Skeletal muscle tissue (tissue), 4 donors: ENCODE results near the gene BICD1. TPM values are rescaled to one million over a fixed set of nuclear protein-coding genes. Genes with fewer than 3 reads are reported as not detected.

Experiments used
- H3K27ac ChIP-seq: one replicate; pipeline ENCODE4 v1.7.0; 2013; ENCODE audit warnings: mild to moderate bottlenecking, low read depth, low read length, inconsistent platforms
- H3K27me3 ChIP-seq, 3 donors: one replicate each; pipeline ENCODE4 v1.7.0; 2013; ENCODE audit warnings: low read length in 3 of 3; ENCODE audit not compliant: control insufficient read depth in 3 of 3, insufficient read depth in 3 of 3
- H3K36me3 ChIP-seq, 3 donors: one replicate each; pipeline ENCODE4 v1.7.0; 2013; ENCODE audit warnings: low read length in 3 of 3; ENCODE audit not compliant: control insufficient read depth in 3 of 3, insufficient read depth in 3 of 3
- H3K4me1 ChIP-seq, 3 donors: one replicate each; pipeline ENCODE4 v1.7.0; 2013; ENCODE audit warnings: low read length in 3 of 3, mild to moderate bottlenecking in 3 of 3; ENCODE audit not compliant: control insufficient read depth in 3 of 3, insufficient read depth in 3 of 3
- H3K4me3 ChIP-seq, 3 donors: one replicate each; pipeline ENCODE4 v1.7.0; 2013; ENCODE audit warnings: low read length in 3 of 3
- H3K9ac ChIP-seq, 3 donors: one replicate each; pipeline ENCODE4 v1.7.0; 2013; ENCODE audit warnings: low read length in 3 of 3, mild to moderate bottlenecking in 3 of 3, moderate library complexity in 2 of 3, low read depth in 1 of 3
- H3K9me3 ChIP-seq, 3 donors: one replicate each; pipeline ENCODE4 v1.7.0; 2013; ENCODE audit warnings: low read length in 3 of 3; ENCODE audit not compliant: control insufficient read depth in 3 of 3
- total RNA-seq: library from RNA; depleted of rRNA; stranded (reverse); fragments of >200 nt; gene quantifications from one replicate; pipeline ENCODE4 v1.2.3, GENCODE V29; 2014
- donor health status: Osteomylitis.

Gene BICD1
- total RNA-seq, 1 donor from 2014 or later, result 7.8 TPM

- Histone ChIP-seq H3K9me3 (no peaks in the 10 kb centered on the region), H3K36me3 (no peaks in the 10 kb centered on the region), H3K4me3 (no peak overlapping the region), H3K9ac (no peak overlapping the region), H3K4me1 (peaks cover 0 to 7% (median 2%) of the 10 kb centered on the region in 3 donors), H3K27me3 (no peaks in the 10 kb centered on the region), H3K27ac (no peak overlapping the region)
Measured at GRCh38 chr12:32134101-32134888, 27.6 kb downstream of the BICD1 start.

GRCh38 chr12:32135967-32136366 lies 29.3 kb downstream of the BICD1 start:
- Histone ChIP-seq H3K36me3 (no peaks in the 10 kb centered on the region), H3K9me3 (no peaks in the 10 kb centered on the region), H3K4me3 (no peak overlapping the region), H3K27ac (no peak overlapping the region), H3K4me1 (peaks cover 0 to 7% (median 2%) of the 10 kb centered on the region in 3 donors), H3K9ac (no peak overlapping the region), H3K27me3 (no peaks in the 10 kb centered on the region)

DNA sequence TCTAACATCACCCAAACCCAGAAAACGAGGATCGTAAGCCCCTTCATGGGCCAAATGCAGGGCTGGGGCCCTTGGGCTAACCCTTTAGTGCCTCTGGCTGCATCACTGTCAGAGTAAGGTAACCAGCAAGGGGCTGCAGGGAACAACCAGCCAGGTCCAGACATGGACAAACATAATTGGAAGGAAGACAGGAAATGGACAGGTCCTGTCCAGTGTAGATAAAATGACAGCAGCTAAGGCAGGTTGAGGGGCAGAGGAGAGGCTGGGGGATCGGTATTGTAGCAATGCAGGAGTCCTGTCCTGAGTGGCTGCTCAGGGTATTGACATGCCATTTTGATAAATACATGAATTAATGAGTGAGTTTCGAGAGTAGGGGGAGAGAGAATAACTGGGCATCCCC lies 29.8 kb downstream of the BICD1 start:
- Histone ChIP-seq H3K27me3 (no peaks in the 10 kb centered on the region), H3K9ac (no peak overlapping the region), H3K9me3 (no peaks in the 10 kb centered on the region), H3K4me1 (peaks cover 0 to 7% (median 2%) of the 10 kb centered on the region in 3 donors), H3K4me3 (no peak overlapping the region), H3K27ac (no peak overlapping the region), H3K36me3 (no peaks in the 10 kb centered on the region)

DNA sequence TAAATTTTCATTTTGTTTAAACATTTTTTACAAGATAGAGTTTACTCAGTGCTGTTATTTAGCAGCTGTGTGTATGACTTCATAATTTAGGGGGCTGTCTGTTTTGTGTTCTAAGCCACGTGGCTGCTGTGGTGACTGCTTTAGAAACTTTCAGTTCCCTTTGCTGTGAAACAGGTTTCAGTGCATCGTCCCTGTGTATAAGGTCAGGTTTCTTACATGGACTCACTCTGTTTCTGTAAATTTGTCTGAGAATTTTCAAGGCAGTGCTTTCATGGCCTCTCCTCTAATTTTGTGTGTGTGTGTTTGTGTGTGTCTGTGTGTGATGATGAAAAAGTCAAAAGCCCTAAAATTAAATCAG lies 32.4 kb downstream of the BICD1 start:
- Histone ChIP-seq H3K9ac (peak overlapping the region in 1 of 3 donors; percentile 50), H3K27ac (no peak overlapping the region), H3K4me3 (peak overlapping the region in 2 of 3 donors; percentile 52 to 63)

GRCh38 chr12:32140877-32141276 lies 34.2 kb downstream of the BICD1 start:
- Histone ChIP-seq H3K36me3 (no peaks in the 10 kb centered on the region), H3K4me1 (no peaks in the 10 kb centered on the region), H3K9ac (no peak overlapping the region), H3K27me3 (no peaks in the 10 kb centered on the region), H3K4me3 (no peak overlapping the region), H3K9me3 (no peaks in the 10 kb centered on the region), H3K27ac (no peak overlapping the region)

More for the DNA sequence above, 32.4 kb downstream of the BICD1 start:
- H3K4me1 ChIP-seq, result peaks cover 0 to 5% (median 2%) of the 10 kb centered on the region in 3 donors
- H3K36me3 ChIP-seq, result no peaks in the 10 kb centered on the region
- no peaks in the 10 kb centered on the region for H3K9me3 ChIP-seq
- no peaks in the 10 kb centered on the region for H3K27me3 ChIP-seq

DNA sequence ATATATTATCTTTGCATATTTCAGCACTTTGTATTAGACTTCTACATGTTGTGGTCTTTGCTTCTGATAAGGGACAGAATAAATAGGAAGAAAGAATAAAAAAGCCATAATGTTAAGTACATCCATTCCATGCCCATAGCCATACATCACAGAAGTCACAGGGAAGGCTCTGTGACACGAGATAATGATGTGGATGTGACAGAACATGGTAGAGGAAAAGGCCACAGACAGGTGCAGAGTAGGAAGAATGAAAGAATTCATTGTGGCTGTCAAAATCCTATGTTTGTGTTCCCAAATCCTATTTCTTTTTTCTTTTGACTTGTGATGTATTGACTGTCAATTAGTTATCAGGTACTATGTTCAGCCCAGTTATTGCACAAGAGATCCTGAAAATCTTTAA lies 38.4 kb downstream of the BICD1 start:
- no peaks in the 10 kb centered on the region for H3K36me3 ChIP-seq
- no peaks in the 10 kb centered on the region for H3K9me3 ChIP-seq
- H3K27me3 ChIP-seq, result no peaks in the 10 kb centered on the region
- no peak overlapping the region for H3K9ac ChIP-seq
- no peak overlapping the region for H3K27ac ChIP-seq
- no peaks in the 10 kb centered on the region for H3K4me1 ChIP-seq
- H3K4me3 ChIP-seq, result no peak overlapping the region

- no peaks in the 10 kb centered on the region for H3K36me3 ChIP-seq
- no peaks in the 10 kb centered on the region for H3K27me3 ChIP-seq
- no peak overlapping the region for H3K9ac ChIP-seq
Measured at GRCh38 chr12:32146074-32146873, 39.6 kb downstream of the BICD1 start.

GRCh38 chr12:32148372-32148771 lies 41.7 kb downstream of the BICD1 start:
- no peak overlapping the region for H3K27ac ChIP-seq
- H3K9me3 ChIP-seq, result no peaks in the 10 kb centered on the region
- H3K9ac ChIP-seq, result no peak overlapping the region
- no peaks in the 10 kb centered on the region for H3K4me1 ChIP-seq
- no peaks in the 10 kb centered on the region for H3K27me3 ChIP-seq
- H3K4me3 ChIP-seq, result no peak overlapping the region
- H3K36me3 ChIP-seq, result no peaks in the 10 kb centered on the region

More at GRCh38 chr12:32146074-32146873, 39.6 kb downstream of the BICD1 start:
- Histone ChIP-seq H3K9me3 (no peaks in the 10 kb centered on the region), H3K4me1 (no peaks in the 10 kb centered on the region), H3K27ac (no peak overlapping the region), H3K4me3 (no peak overlapping the region)

DNA sequence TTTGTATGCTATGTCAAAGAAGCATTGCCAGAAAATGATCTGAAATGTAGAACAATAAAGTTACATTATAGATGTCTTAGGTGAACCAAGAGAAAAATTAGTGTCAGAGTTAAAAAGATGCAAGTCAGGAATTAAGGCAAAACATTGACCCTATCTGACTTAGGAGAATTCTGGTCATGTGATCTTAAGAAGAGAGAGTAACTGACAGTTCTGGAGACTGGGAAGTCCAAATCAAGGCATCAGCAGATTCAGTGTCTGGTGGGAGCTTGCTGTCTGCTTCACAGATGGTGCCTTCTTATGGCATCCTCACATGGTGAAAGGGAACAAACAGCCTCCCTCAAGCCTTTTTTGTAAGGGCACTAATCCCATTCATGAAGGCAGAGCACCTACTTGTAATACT lies 42.8 kb downstream of the BICD1 start:
- H3K9me3 ChIP-seq, result no peaks in the 10 kb centered on the region
- H3K4me3 ChIP-seq, result no peak overlapping the region
- no peaks in the 10 kb centered on the region for H3K4me1 ChIP-seq
- H3K27ac ChIP-seq, result no peak overlapping the region
- H3K9ac ChIP-seq, result no peak overlapping the region
- H3K36me3 ChIP-seq, result no peaks in the 10 kb centered on the region
- H3K27me3 ChIP-seq, result no peaks in the 10 kb centered on the region

DNA sequence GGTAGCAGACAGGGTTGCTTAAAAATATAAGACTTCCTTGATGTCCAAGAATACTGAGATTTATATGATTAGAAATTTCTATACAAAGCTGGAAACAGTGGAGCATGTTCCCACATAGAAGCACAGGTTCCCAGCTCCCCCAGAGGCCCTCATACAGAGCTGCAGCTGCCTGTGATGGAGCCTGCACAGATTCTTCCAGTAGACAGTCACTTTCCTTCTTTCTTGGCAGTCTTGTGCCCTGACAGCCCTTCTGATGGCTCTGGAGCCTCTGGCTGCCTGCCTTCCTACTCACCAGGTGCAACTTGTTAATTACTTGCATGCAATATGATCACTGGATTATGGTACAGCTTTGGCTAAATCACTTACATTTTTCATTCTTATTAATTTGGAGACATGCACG lies 44.4 kb downstream of the BICD1 start:
- peaks cover 0 to 3% (median 0%) of the 10 kb centered on the region in 3 donors for H3K4me1 ChIP-seq
- no peaks in the 10 kb centered on the region for H3K36me3 ChIP-seq

More for the DNA sequence above, 44.4 kb downstream of the BICD1 start:
- Histone ChIP-seq H3K27ac (no peak overlapping the region), H3K27me3 (no peaks in the 10 kb centered on the region), H3K9ac (no peak overlapping the region), H3K9me3 (no peaks in the 10 kb centered on the region), H3K4me3 (no peak overlapping the region)
